Pancreas (tissue), 10 donors: ENCODE measurements around the gene GMNN. TPM values are rescaled to one million over a fixed set of nuclear protein-coding genes. Genes with fewer than 3 reads are reported as not detected.

Experiments
- ATAC-seq, 4 donors: fragments of 200-7000 bp; cut with Tn5 transposase; one replicate each; pipeline versions ENCODE4 v1.8.0 to v1.9.1; 2020; ENCODE audit warnings: mild to moderate bottlenecking in 4 of 4, moderate library complexity in 4 of 4
- DNase-seq, 6 donors: peaks; one replicate each; pipeline ENCODE4 v3.0.0-alpha.2; 2020
- FAIRE-seq: peaks from 2 replicates; lab custom pipeline; 2012; peaks lifted over from hg19 to GRCh38; lab: Jason Lieb, UNC
- H3K27ac ChIP-seq, 4 donors: fragments of 200-600 bp; sonication (generic); 1 replicate in 3 of 4; 2 replicates in 1 of 4; pipeline versions ENCODE4 v1.5.0 to v1.8.0; 2020
- H3K27me3 ChIP-seq, 4 donors: fragments of 200-600 bp; one replicate each; pipeline ENCODE4 v1.8.0; 2021
- H3K36me3 ChIP-seq, 3 donors: fragments of 200-600 bp; sonication (generic) in 1 of 3; one replicate each; pipeline versions ENCODE4 v1.5.0 to v1.8.0; 2020 to 2021
- H3K4me1 ChIP-seq, 3 donors: fragments of 200-600 bp; one replicate each; pipeline ENCODE4 v1.8.0; 2021
- H3K4me3 ChIP-seq, 4 donors: fragments of 200-600 bp; sonication (generic) in 2 of 4; one replicate each; pipeline versions ENCODE4 v1.5.0 to v1.8.0; 2020 to 2021
- H3K9me3 ChIP-seq, 4 donors: fragments of 200-600 bp; one replicate each; pipeline ENCODE4 v1.8.0; 2021
- WGBS, 2 donors: extraction: QIAGEN DNeasy Blood & Tissue Kit; methylation state at CpG; one replicate each; pipeline ENCODE4 v1.1.7; 2013; 5-methylcytosine and 5-hydroxymethylcytosine counted together
- intact Hi-C, 3 donors: fragments of 100-400 bp; cut with DNase I; formaldehyde crosslinking; loops; one replicate each; pipeline versions ENCODE4 v1.11.1 to v1.14.2; 2022
- polyA plus RNA-seq, 2 donors: library from polyadenylated mRNA; stranded (reverse); fragments of 200-250 nt; gene quantifications; one replicate each; pipeline ENCODE4 v1.2.3, GENCODE V29; 2013
- total RNA-seq, 6 donors: library from RNA; stranded (reverse); fragmentation: NEBNext Ultra II Directional in 4 of 6; extraction: Animal tissue kit (Norgen Biotek cat#: 25700) in 4 of 6; gene quantifications; one replicate each; pipeline versions ENCODE4 v1.2.1 to v1.2.4, GENCODE V29; 2021 to 2023
- TF ChIP-seq, protein P1 (sequence below), 4 donors: fragments of 200-600 bp; sonication (generic) in 3 of 4; IDR thresholded peaks; one replicate each; pipeline versions ENCODE4 v1.5.0 to v1.8.0; 2021; ENCODE audit warnings: antibody characterized with exemption in 4 of 4
- donor health status: healthy with polysubstance abuse.
- donor health status: DM: no; HTN: no; CAD: no; lungs with moderate emphysema.
- donor health status: DM: no; HTN: no; CAD: no.
- donor health status: control.
- donor health status: control.
- donor health status: Bipolar disorder and iron deficiency.
- donor health status: DM: yes; HTN: yes; CAD: no.
- donor health status: DM: no; HTN: no; CAD: no.
- donor health status: DM: no; HTN: no; CAD: no.
- donor health status: DM: yes; HTN: yes; CAD: no.

Gene GMNN
- total and polyA plus RNA-seq, 8 donors: 36.5 to 69.4 (median 50.3) TPM

- no peaks in the 10 kb centered on the region for H3K36me3 ChIP-seq
- H3K27me3 ChIP-seq: no peaks in the 10 kb centered on the region
- H3K4me3 ChIP-seq: no peak overlapping the region
- FAIRE-seq (no peak), ATAC-seq (no peak), DNase-seq (no peak)
- WGBS, 2 donors: 73 to 85% methylated on average over 3 of the region's 3 CpGs
- TF ChIP-seq, protein P1, sequence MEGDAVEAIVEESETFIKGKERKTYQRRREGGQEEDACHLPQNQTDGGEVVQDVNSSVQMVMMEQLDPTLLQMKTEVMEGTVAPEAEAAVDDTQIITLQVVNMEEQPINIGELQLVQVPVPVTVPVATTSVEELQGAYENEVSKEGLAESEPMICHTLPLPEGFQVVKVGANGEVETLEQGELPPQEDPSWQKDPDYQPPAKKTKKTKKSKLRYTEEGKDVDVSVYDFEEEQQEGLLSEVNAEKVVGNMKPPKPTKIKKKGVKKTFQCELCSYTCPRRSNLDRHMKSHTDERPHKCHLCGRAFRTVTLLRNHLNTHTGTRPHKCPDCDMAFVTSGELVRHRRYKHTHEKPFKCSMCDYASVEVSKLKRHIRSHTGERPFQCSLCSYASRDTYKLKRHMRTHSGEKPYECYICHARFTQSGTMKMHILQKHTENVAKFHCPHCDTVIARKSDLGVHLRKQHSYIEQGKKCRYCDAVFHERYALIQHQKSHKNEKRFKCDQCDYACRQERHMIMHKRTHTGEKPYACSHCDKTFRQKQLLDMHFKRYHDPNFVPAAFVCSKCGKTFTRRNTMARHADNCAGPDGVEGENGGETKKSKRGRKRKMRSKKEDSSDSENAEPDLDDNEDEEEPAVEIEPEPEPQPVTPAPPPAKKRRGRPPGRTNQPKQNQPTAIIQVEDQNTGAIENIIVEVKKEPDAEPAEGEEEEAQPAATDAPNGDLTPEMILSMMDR (IDR thresholded peaks at IDR 0.05): no peak
- intact Hi-C loops: no loop called here
- H3K4me1 ChIP-seq: peaks cover 0 to 15% (median 9%) of the 10 kb centered on the region in 3 donors
- no peaks in the 10 kb centered on the region for H3K9me3 ChIP-seq
- no peak overlapping the region for H3K27ac ChIP-seq
These were observed 54.9 kb downstream of the GMNN start for GRCh38 chr6:24829657-24830056.

DNA sequence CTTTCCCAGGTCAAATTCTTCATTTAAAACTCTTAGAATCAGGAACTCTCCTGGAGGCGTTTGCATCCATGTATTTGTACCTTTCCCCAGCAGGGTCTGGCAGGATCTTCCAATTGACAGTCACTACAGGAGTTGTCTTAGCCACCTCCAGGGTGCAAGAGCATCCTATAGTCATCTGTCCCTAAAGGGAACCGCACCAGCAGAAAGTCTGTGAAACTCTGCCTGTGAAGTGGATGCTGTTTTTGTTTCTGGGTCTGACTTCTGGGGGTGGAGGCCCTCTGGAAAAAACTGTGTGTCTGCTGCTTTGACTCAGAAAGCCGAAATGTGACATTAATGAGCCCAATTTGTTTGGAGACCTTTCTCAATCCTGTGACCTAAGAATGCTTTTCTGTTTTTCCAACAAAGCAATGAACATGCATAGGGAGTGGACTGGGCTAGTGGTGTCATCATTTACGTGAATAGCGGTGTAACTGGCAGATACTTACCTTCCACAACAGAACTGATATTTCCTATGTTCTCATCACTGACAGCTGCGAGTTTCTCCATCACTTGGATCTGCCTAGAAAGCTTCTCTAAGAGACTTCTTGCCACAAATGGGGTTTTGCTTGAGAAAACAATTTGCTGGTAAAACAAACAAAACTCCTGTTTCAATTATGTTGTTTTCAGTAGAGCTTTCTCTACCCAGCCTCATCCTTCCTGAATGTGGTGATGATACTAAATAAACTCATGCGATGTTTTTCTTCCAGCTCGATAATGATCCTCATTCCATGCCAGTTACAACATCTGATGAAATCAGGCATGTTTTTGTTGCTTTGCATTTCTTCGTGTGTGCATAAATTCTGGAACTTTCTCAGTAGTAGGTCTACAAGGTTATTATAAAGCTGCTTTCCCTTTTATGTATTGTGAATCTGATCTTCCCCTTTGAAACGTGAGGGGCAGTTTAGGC lies 57.3 kb downstream of the GMNN start:
- WGBS, 2 donors: 80 to 81% methylated on average over 10 of the region's 10 CpGs
- intact Hi-C loops: no loop called here
- Histone ChIP-seq H3K27me3 (no peaks in the 10 kb centered on the region), H3K4me1 (peaks cover 0 to 8% (median 6%) of the 10 kb centered on the region in 3 donors), H3K4me3 (no peak overlapping the region), H3K27ac (no peak overlapping the region), H3K36me3 (no peaks in the 10 kb centered on the region), H3K9me3 (no peaks in the 10 kb centered on the region)
- TF ChIP-seq, protein P1 (IDR thresholded peaks at IDR 0.05): no peak
- DNase-seq (no peak), FAIRE-seq (no peak), ATAC-seq (no peak)

- FAIRE-seq: no peak
- intact Hi-C loops: no loop called here
- H3K27ac ChIP-seq: no peak overlapping the region
- TF ChIP-seq, protein P1 (IDR thresholded peaks at IDR 0.05): no peak
- H3K36me3 ChIP-seq: no peaks in the 10 kb centered on the region
- 81 to 82% methylated on average over 1 of the region's 1 CpG for WGBS, 2 donors
- peaks cover 0 to 8% (median 6%) of the 10 kb centered on the region in 3 donors for H3K4me1 ChIP-seq
- H3K9me3 ChIP-seq: no peaks in the 10 kb centered on the region
- no peak overlapping the region for H3K4me3 ChIP-seq
- H3K27me3 ChIP-seq: no peaks in the 10 kb centered on the region
- ATAC-seq: no peak
- DNase-seq: no peak
These were observed 58.1 kb downstream of the GMNN start for GRCh38 chr6:24832794-24833193.

- no peak overlapping the region for H3K4me3 ChIP-seq
- intact Hi-C loops: no loop called here
- no peak for DNase-seq
- no peak overlapping the region for H3K27ac ChIP-seq
- H3K9me3 ChIP-seq: no peaks in the 10 kb centered on the region
- H3K4me1 ChIP-seq: peaks cover 0 to 8% (median 6%) of the 10 kb centered on the region in 3 donors
- TF ChIP-seq, protein P1 (IDR thresholded peaks at IDR 0.05): no peak
- FAIRE-seq: no peak
- WGBS, 2 donors: 83 to 88% methylated on average over 4 of the region's 4 CpGs
- no peaks in the 10 kb centered on the region for H3K36me3 ChIP-seq
- no peak for ATAC-seq
- no peaks in the 10 kb centered on the region for H3K27me3 ChIP-seq
These were observed 59.1 kb downstream of the GMNN start for GRCh38 chr6:24833711-24834386.

Other genes starting within 250 kb of the GMNN start
- gene KIAA0319, start 128.7 kb upstream of the GMNN start, total RNA-seq: 1 to 10 TPM in 3 of 6 donors, under 1 TPM in 3; 0.51 to 1.2 (median 0.95) TPM
- gene KIAA0319, start 128.7 kb upstream of the GMNN start, polyA plus RNA-seq: 1 to 10 TPM; 1.5 to 4.6 TPM
- gene TDP2, start 108.0 kb upstream of the GMNN start, total RNA-seq: 10 to 100 TPM; 14.7 to 26.9 (median 18.3) TPM
- 10 to 100 TPM; 21.6 to 41.9 TPM for gene TDP2, start 108.0 kb upstream of the GMNN start, polyA plus RNA-seq
- 10 to 100 TPM in 3 of 6 donors, 1 to 10 TPM in 3; 7.1 to 11.6 (median 9.3) TPM for gene ACOT13, start 107.9 kb upstream of the GMNN start, total RNA-seq
- gene ACOT13, start 107.9 kb upstream of the GMNN start, polyA plus RNA-seq: 10 to 100 TPM; 10.2 to 17.7 TPM
- gene C6orf62, start 55.8 kb upstream of the GMNN start, total RNA-seq: 10 to 100 TPM; 33.7 to 85.6 (median 53.2) TPM
- gene C6orf62, start 55.8 kb upstream of the GMNN start, polyA plus RNA-seq: 10 to 100 TPM; 45.7 to 52.4 TPM
- gene ARMH2, start 24.0 kb downstream of the GMNN start, total RNA-seq: not detected
- not detected for gene ARMH2, start 24.0 kb downstream of the GMNN start, polyA plus RNA-seq
- 1 to 10 TPM in 4 of 6 donors, under 1 TPM in 2; 0.28 to 3.7 (median 1.1) TPM for gene RIPOR2, start 161.0 kb downstream of the GMNN start, total RNA-seq
- under 1 TPM; 0.38 to 0.89 TPM for gene RIPOR2, start 161.0 kb downstream of the GMNN start, polyA plus RNA-seq